Panc1 (cell line): ENCODE results near the gene KRTAP1-1.

Experiments used
- CTCF ChIP-seq: fragments of 450-650 bp; IDR thresholded peaks from 2 replicates; pipeline ENCODE4 v1.5.1; 2017; ENCODE audit warnings: mild to moderate bottlenecking
- POLR2AphosphoS5 ChIP-seq: IDR thresholded peaks from 2 replicates; pipeline ENCODE4 v1.6.1; 2012; ENCODE audit warnings: mild to moderate bottlenecking, low read depth, low read length, moderate library complexity
- SIN3A ChIP-seq: IDR thresholded peaks from 2 replicates; pipeline ENCODE4 v1.6.1; 2012; ENCODE audit warnings: low read depth, mild to moderate bottlenecking, low read length, moderate library complexity, borderline replicate concordance; ENCODE audit not compliant: insufficient read depth
- TCF7L2 ChIP-seq: IDR thresholded peaks from 2 replicates; pipeline ENCODE4 v1.6.1; 2011; ENCODE audit warnings: mild to moderate bottlenecking, low read depth, low read length, inconsistent platforms
- TF ChIP-seq, protein P1 (sequence below), 2 experiments: IDR thresholded peaks; 2 replicates each; pipeline ENCODE4 v1.6.1; 2011 to 2012; ENCODE audit warnings: low read depth in 2 of 2, control low read depth in 1 of 2, low read length in 1 of 2, mild to moderate bottlenecking in 1 of 2, moderate library complexity in 1 of 2; ENCODE audit not compliant: insufficient read depth in 1 of 2

DNA sequence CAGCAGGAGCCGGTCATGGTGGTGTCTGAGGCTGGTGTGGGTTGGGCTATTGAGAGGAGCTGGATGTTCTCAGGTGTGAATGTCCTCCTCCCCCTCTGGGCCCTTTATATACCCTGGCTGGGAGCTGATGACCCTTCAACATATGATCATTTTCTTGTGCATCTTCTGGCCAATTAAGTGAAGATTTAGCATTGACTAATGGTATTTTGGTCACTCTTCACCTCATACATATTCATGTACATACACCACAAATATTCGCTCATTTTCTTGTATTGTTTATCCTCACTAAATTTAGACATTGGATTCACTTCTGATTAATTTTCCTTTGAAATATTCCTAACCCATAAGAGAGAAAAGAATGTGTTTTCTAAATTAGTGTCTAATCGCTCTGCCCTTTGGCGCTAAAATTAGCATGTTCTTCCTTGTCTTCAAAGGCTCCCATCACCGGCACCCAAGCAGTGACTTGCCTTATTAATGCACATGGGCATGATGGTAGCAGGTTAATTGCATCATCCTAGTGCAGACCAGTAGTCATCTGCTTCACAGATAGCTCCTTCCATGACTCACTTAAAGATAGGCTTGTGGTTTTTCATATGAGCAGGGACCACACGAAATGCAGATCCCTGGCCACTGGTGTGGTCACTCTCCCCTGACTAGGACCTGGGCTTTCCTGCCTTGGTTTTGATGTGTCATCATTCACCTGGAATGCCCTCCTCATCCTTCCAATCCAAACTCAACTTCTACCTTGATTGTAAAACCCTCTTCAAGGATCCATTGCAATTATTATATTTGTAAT lies 24.8 kb upstream of the KRTAP1-1 start, which contains the start of gene KRTAP2-4:
- no peak for TF ChIP-seq SIN3A
- no peak for TF ChIP-seq POLR2AphosphoS5
- TF ChIP-seq CTCF = no peak
- TF ChIP-seq, protein P1, sequence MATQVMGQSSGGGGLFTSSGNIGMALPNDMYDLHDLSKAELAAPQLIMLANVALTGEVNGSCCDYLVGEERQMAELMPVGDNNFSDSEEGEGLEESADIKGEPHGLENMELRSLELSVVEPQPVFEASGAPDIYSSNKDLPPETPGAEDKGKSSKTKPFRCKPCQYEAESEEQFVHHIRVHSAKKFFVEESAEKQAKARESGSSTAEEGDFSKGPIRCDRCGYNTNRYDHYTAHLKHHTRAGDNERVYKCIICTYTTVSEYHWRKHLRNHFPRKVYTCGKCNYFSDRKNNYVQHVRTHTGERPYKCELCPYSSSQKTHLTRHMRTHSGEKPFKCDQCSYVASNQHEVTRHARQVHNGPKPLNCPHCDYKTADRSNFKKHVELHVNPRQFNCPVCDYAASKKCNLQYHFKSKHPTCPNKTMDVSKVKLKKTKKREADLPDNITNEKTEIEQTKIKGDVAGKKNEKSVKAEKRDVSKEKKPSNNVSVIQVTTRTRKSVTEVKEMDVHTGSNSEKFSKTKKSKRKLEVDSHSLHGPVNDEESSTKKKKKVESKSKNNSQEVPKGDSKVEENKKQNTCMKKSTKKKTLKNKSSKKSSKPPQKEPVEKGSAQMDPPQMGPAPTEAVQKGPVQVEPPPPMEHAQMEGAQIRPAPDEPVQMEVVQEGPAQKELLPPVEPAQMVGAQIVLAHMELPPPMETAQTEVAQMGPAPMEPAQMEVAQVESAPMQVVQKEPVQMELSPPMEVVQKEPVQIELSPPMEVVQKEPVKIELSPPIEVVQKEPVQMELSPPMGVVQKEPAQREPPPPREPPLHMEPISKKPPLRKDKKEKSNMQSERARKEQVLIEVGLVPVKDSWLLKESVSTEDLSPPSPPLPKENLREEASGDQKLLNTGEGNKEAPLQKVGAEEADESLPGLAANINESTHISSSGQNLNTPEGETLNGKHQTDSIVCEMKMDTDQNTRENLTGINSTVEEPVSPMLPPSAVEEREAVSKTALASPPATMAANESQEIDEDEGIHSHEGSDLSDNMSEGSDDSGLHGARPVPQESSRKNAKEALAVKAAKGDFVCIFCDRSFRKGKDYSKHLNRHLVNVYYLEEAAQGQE (IDR thresholded peaks at IDR 0.05; ENCODE audit: insufficient read depth in 1 of 2, low read depth in 2 of 2, low read length in 1 of 2) = no peak
- no peak for TF ChIP-seq TCF7L2
